GM19328 (cell line): ENCODE results near the gene ABCC6.
"Not testable (repeated sequence)": the region's sequence is repeated elsewhere in the genome, so short reads cannot be mapped to it uniquely, and the experiment has no call there.

Experiments
- ATAC-seq: cut with Tn5 transposase; IDR thresholded peaks from one replicate; pipeline ENCODE4 v1.9.1; 2021; ENCODE audit warnings: mild to moderate bottlenecking, moderate library complexity; ENCODE audit not compliant: unreplicated experiment

The ABCC6 gene

DNA sequence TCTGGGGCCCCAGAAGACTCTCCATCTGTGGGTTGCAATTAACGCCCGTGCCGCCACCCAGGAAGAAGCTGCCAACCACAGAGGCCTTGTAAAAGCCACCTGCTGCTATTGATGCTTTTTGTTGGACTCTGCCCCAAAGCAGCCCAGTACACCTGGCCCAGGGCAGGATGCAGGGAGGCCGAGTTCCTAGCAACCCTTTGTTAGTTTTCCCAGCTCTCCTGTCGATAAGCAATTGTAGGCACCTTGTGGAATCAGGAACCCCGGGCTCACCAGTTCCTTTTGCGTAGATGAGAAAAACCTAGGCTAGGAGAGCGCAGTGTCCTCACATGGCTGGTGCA is 103.3 kb downstream of the ABCC6 start:
- no peak for ATAC-seq

DNA sequence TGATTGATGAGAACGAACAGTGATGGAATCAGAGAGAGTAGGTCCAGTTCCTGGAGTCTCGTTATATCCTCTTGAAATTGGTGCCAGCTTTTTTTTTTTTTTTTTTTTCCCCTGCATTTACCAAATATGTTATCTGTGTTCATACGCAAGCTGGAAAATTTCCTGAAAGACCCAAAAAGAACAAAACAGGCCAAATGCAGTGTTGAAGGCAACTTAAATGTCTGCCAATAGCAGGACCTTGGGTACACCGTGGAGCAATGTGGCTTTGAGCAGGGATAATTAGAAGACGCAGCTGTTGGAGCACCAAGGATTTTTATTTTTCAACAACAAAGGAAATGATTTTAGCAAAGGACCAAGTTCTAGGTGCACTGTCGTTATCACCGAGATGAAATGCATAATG is 105.0 kb downstream of the ABCC6 start:
- no peak for ATAC-seq

DNA sequence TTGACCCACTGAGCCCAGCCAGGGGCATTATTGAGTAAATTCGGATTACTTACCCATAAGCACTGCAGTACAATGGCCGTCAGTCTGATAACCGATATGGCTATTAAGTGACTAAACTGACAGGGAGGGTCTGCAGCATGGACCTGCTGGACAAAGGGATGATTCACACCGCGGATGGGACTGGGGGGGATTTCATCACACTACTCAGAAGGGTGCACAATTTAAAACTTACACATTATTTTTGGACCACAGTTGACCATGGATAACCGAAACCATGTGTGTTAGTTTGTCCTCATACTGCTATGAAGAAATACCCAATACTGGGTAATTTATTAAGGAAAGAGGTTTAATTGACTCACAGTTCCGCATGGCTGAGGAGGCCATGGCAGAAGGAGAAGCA is 106.5 kb downstream of the ABCC6 start:
- ATAC-seq = no peak

DNA sequence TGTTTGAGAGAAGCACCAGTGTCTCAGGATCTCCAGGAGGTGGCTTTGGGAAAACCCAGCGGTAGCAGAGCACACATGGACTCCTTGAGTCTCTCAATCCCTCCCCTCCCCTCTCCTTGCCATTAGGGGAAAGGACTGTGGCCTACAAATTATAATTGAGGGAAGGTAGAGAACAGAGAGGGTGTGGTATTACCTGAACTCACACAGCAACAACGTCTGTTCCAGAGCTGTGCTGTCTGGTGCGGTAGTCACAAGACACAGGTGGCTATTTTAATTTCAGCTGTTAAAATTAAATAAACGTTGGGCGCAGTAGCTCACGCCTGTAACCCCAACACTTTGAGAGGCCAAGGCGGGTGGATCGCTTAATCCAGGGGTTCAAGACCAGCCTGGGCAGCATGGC is 110.2 kb downstream of the ABCC6 start:
- ATAC-seq = no peak

DNA sequence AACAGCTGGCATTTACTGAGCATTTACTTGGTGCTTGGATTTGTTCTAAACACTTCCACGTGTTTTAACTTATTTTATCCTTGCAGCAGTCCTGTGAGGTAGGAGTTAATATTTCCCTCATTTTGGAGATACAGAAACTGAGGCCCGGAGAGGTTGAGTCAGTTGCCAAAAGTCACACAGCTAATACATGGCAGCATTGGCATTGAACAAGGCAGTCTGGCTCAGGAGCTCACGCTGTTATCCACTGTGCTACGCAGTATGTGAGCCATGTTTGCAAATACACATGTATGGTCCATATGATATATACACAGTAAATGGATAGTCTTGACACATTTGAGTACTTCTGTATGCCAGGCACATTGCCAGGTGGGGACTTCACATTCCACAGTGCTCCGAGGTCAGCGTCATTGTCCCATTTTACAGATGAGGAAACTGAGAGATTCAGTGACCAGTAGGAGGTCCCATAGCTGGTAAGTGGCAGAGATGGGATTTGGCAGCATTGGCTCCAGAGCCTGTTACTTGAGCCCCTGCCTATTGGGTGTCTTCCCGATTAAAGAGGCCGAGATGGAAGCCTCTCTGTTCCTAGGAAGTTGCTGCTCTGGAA is 110.7 kb downstream of the ABCC6 start:
- ATAC-seq = no peak

DNA sequence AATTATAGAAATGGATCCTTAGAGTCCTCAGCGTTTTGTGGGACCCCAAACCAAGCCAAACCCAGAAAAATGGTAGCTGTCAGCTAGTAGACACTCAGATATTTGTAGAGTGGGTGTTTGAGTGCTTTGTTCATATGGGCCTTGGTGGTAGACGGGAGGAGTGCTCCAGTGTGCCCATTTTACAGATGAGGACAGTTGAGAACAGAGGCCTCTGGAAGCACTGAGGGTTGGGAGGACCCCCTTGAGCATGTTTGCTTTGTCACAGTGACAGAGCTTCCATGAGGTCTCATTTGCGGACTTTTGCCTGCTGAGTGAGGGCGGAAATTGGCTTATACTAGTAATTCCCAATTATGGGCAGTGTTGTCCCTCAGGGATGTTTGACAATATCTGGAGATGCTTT is 111.7 kb downstream of the ABCC6 start:
- ATAC-seq = no peak

DNA sequence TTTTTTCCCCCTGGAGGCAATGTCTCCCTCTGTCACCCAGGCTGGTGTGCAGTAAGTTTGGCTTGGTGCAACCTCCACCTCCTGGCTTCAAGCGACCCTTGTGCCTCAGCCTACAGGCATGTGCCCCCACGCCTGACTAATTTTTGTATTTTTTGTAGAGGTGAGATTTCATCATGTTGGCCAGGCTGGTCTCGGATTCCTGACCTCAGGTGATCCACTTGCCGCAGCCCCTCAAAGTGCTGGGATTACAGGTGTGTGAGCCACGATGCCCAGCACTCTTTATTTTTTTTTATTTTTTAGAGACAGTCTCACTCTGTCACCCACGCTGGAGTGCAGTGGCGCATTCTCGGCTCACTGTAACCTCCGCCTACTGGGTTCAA is 113.2 kb downstream of the ABCC6 start:
- ATAC-seq = no peak

DNA sequence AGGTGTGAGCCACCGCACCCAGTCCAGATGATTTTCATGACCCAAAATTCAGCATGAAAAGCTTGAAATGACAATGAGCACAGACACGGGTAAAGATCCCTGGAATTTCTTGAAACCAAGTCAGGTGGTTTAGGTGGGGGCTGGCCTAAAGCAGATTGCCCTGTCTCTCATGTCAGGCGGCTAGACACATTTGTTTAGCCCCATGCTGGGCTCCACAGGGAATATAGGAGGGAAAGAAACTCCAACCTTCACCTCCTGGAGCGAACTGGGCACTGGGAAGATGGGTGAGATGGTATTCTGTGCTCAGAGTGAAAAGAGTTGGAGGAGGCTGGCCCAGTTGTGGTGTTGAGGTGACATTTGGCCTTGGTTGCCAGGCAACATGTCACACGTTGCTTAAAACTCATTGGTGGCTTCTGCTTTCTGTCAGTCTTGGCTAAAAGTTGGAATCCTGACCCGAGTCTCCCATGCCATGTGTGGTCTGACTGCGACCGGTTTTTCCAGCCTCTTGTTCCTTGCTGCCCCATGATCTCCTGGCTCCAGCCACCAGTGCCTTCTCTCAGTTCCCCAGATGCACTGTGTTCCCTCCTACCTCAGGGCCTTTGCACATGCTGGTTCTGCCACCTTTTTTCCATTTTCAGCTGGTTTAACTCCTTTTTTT is 113.7 kb downstream of the ABCC6 start:
- no peak for ATAC-seq

DNA sequence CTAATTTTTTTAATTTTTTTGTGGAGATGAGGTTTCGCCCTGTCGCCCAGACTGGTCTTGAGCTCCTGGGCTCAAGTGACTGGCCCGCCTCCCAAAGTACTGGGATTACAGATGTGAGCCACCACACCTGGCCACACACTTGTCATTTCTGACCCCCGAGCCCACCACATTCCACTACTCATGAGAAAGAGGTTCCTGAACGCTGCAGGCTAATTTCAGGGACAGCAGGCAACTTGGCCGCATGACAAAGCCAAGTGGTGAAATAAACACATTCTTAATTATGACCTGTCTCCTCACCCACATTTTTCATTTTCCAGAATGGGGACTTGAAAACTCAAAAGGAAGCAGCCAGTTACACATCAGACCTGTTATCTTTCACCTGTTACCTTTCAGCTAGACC is 114.5 kb downstream of the ABCC6 start:
- no peak for ATAC-seq

DNA sequence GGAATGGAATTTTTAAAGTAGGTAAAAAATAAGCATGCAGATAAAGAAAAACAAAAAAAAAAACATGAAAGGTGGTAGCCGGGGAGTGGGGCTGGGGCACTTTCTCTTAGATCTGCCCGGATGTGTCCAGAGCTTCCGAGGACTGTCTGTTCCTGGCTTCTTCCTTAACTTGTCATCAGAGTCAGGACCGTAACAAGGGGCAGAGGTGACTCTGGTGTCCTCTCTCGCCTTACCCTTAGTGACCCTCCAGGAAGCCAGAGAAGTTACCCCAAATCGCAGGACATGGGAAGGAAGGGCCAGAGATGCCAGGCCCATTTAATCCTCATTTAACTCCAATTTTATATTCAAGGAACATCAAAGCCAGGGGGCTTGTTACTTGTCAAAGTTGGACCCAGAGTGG is 115.5 kb downstream of the ABCC6 start:
- ATAC-seq = no peak

DNA sequence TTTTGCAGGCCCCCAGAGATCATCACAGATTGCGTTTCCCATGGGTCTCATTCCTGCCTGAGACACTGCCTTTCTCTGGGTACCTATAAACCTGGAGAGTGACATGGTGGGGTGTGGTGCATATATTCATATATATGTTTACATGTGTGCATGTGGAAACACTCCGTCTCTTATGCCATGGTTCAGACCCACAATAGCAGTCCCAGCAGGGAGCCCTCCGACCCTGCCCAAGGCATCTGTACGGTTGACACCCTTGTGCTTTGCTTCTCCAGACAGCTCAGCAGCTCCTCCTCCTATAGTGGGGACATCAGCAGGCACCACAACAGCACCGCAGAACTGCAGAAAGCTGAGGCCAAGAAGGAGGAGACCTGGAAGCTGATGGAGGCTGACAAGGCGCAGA is 116.8 kb downstream of the ABCC6 start:
- ATAC-seq = no peak

DNA sequence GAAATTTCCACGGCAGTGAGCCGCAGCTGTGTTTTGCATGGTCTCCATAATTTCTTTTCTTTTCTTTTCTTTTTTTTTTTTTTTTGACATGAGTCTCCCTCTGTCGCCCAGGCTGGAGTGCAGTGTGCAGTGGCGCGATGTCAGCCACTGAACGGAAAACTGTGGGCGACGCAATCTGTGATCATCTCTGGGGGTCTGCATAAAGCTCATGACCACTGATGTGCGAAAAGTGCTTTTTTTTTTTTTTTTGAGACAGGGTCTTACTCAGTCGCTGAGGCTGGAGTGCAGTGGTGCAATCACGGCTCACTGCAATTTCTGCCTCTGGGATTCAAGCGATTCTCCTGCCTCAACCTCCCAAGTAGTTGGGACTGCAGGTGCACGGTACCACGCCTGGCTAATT is 117.6 kb downstream of the ABCC6 start:
- no peak for ATAC-seq

DNA sequence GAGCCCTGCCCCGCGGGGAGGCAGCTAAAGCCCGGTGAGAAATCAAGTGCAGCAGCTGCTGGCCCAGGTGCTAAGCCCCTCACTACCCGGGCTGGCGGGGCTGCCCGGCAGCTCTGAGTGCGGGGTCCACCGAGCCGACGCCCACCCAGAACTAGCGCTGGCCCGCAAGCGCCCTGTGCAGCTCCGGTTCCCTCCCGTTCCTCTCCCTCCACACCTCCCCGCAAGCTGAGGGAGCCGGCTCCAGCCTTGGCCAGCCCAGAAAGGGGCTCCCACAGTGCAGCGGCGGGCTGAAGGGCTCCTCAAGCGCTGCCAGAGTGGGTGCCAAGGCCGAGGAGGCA is 118.5 kb downstream of the ABCC6 start:
- ATAC-seq = not testable (repeated sequence)

DNA sequence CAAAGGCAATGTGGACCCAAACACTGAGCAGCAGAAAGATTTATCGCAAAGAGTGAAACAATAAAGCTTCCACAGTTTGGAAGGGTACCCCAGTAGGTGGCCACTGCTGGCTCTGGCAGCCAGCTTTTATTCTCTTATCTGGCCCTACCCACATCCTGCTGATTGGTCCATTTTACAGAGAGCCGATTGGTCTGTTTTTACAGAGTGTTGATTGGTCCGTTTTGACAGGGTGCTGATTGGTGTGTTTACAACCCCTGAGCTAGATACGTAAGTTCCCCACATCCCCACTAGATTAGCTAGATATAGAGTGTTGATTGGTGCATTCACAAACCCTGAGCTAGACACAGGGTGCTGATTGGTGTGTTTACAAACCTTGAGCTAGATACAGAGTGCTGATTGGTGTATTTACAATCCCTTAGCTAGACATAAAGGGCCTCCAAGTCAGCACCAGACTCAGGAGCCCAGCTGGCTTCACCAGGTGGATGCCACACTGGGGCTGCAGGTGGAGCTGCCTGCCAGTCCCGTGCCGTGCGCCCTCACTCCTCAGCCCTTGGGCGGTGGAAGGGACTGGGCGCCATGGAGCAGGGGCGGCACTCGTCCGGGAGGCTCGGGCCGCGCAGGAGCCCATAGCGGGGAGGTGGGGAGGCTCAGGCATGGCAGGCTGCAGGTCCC is 119.0 kb downstream of the ABCC6 start:
- ATAC-seq = not testable (repeated sequence)

DNA sequence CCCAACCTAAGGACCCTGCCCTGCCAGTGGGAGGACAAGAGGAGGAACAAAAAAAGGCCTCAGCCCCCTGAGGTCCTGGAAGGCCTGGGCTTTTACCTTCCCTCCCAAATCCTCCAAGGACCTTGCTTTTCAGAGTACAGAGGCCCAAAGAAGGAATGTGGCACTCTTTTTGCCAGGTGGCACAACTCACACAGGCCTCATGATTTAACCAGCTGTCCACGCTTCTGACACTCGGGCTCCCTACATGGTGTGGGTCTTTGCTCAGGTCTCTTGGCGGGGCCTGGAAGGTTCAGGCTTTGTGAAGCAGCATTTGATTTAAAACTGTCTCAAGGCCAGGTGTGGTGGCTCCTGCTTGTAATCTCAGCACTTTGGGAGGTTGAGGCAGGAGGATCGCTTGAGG is 120.6 kb downstream of the ABCC6 start:
- ATAC-seq = no peak

DNA sequence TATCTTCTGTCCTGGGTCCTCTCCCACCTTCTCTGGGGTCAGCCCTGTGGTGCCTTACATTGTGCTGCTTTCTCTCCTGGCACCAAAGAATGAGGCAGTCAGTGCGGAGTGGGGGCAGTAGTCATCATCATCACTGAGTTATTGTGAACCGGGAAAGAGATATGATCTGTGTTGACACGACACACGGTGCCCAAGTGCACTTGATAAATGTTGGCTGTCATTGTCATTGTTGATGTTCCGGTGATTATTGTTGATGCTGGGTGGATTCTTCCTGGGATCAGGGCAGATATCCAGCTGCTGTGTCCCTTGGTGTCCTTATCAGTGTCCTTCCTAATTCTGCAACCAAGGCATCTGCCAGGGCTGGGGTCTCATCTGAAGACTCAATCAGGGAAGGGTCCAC is 121.7 kb downstream of the ABCC6 start:
- no peak for ATAC-seq

DNA sequence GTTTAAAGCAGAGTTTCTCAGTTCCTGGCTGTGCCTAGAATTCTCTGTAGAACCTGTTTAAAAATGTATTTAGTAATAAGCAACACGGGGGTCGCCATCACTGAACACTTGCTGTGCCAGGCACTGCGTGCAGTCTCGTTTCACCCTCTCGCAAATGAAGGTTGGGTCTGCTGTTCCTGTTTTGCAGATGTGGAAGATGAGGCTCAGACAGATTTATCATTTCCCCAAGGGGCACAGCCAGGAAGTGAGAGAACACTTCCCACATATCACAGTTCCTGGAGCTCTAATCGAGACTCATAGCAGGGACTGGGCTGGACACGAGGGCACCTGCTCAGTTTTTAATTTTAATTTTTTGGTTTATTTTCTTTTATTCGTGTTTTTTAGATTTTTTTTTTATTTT is 122.7 kb downstream of the ABCC6 start:
- ATAC-seq = no peak

DNA sequence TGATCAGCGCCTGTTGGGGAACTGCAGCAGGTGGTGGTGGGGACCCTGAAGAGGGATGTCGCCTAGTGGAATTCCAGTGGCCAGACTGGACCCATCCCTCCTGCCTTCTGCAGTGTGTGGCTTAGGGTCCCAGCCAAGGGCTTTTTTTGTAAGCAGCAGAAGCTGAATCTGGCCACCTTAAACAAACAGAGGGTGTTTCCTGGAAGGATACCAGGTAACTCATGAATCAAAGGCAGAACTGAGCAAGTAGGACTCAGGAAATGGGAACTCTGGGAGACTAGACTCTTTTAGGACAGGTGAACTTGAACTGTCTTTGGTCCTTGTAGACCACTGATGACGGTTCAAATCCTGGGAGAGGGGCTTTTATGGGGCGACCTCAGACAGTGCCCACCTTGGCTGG is 124.0 kb downstream of the ABCC6 start:
- ATAC-seq = no peak
